H1 (cell line): ENCODE data around the gene RTN4RL1. TPM values are rescaled to one million over a fixed set of nuclear protein-coding genes. Genes with fewer than 3 reads are reported as not detected.

Experiments used
- ASH2L ChIP-seq: fragments of 200-600, 300-600 bp; sonication (generic); IDR thresholded peaks from one replicate; pipeline ENCODE4 v1.7.1; 2017; ENCODE audit warnings: low read length
- CEBPB ChIP-seq: IDR thresholded peaks from 2 replicates; pipeline ENCODE4 v1.6.1; 2012; ENCODE audit warnings: low read depth, low read length
- CTBP2 ChIP-seq: IDR thresholded peaks from 2 replicates; pipeline ENCODE4 v1.7.0; 2011; ENCODE audit warnings: borderline replicate concordance, mild to moderate bottlenecking, moderate library complexity, mixed read lengths, low read length; ENCODE audit not compliant: insufficient read depth, insufficient read length
- GABPA ChIP-seq: IDR thresholded peaks from 2 replicates; pipeline ENCODE4 v1.6.1; 2011; ENCODE audit warnings: mild to moderate bottlenecking, low read length, moderate library complexity, borderline replicate concordance; ENCODE audit not compliant: insufficient read depth
- GTF2F1 ChIP-seq: IDR thresholded peaks from 2 replicates; pipeline ENCODE4 v1.6.1; 2012; ENCODE audit warnings: low read depth, low read length, improper control_type of control experiment, borderline replicate concordance
- NRF1 ChIP-seq: IDR thresholded peaks from 2 replicates; pipeline ENCODE4 v1.6.1; 2011; ENCODE audit warnings: mild to moderate bottlenecking, low read depth, low read length, improper control_type of control experiment
- RXRA ChIP-seq: IDR thresholded peaks from 2 replicates; pipeline ENCODE4 v1.6.1; 2011; ENCODE audit warnings: low read depth, mild to moderate bottlenecking, low read length, moderate library complexity; ENCODE audit not compliant: insufficient read depth
- SAP30 ChIP-seq: fragments of 300-600 bp; sonication (generic); IDR thresholded peaks from 2 replicates; pipeline ENCODE4 v1.7.1; 2012; ENCODE audit warnings: low read length, moderate library complexity, mild to moderate bottlenecking, inconsistent platforms; ENCODE audit not compliant: insufficient read depth, insufficient replicate concordance
- SP2 ChIP-seq: IDR thresholded peaks from 2 replicates; pipeline ENCODE4 v1.6.1; 2012; ENCODE audit warnings: mild to moderate bottlenecking, low read length, inconsistent platforms
- TAF7 ChIP-seq: optimal IDR thresholded peaks from 2 replicates; pipeline ENCODE3; 2011; ENCODE audit warnings: low read depth, mild to moderate bottlenecking, inconsistent platforms, low read length, moderate library complexity, borderline replicate concordance
- TEAD4 ChIP-seq: IDR thresholded peaks from 2 replicates; pipeline ENCODE4 v1.6.1; 2012; ENCODE audit warnings: low read depth, low read length, inconsistent platforms, mixed read lengths
- polyA plus RNA-seq, 7 experiments: library from polyadenylated mRNA; depleted of rRNA in 3 of 7; stranded (reverse) in 5 of 7; unstranded in 2 of 7; fragments of >200 nt in 5 of 7; fragments of 200-250 nt in 2 of 7; gene quantifications; 1 replicate in 5 of 7; 2 replicates in 1 of 7; 4 replicates in 1 of 7; pipeline versions ENCODE4 v1.2.1 to v1.2.3, GENCODE V29; 2011 to 2013; ENCODE audit warnings: missing spikeins in 2 of 7, mixed read lengths in 2 of 7
- total RNA-seq: library from RNA; stranded (reverse); fragmentation: NEBNext Ultra II Directional; extraction: Animal tissue kit (Norgen Biotek cat#: 25700); gene quantifications from 2 replicates; pipeline ENCODE4 v1.2.1, GENCODE V29; 2021

RTN4RL1 gene
- total and polyA plus RNA-seq, 2 of the 8 experiments (the other 6 are each of a cell fraction or from before 2014, with no cell fraction given): 0.09 TPM; not detected in 1

DNA sequence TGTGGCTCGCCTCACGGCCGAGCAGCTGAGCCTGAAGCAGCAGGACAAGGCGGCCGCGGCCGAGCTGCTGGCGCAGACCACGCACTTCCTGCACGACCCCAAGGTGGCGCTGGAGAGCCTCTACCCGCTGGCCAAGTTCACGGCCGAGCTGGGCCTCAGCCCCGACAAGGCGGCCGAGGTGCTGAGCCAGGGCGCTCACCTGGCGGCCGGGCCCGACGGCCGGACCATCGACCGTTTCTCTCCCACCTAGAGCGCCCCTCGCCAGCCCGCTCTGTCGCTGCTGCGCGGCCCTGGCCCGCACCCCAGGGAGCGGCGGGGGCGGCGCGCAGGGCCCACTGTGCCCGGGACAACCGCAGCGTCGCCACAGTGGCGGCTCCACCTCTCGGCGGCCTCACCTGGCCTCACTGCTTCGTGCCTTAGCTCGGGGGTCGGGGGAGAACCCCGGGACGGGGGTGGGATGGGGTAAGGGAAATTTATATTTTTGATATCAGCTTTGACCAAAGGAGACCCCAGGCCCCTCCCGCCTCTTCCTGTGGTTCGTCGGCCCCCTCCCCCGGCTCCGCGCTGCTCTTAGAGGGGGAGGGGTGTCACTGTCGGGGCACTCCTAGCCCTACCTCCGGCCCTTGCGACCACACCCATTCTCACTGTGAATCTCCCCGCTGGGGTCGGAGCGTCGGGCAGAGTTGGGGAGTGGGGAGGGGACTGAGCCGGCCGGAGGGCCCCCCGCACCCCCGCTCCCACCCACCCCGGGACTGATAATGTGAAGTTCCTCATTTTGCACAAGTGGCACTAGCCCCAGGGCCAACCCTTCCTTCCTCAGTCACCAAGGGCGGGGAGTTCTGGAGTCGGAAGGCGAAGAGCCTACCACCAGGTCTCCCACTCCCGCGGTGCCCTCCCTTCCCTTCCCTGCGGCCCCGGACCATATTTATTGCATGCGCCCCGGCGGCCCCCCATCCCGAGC is 33.7 kb upstream of the RTN4RL1 start (continued):
- 0 out of 2 replicates have a peak, but pooled peaks have one; percentile 47 for TF ChIP-seq GABPA
- no peak for TF ChIP-seq SAP30
- TF ChIP-seq ASH2L: no peak
- no peak for TF ChIP-seq NRF1
- TF ChIP-seq TEAD4: no peak
- TF ChIP-seq CTBP2: no peak
- TF ChIP-seq SP2: no peak
- TF ChIP-seq RXRA: no peak
- TF ChIP-seq TAF7: peak; percentile 53
- no peak for TF ChIP-seq CEBPB
- TF ChIP-seq GTF2F1: no peak
